Measurements from ENCODE around the gene BMPR1B.

BMPR1B gene

DNA sequence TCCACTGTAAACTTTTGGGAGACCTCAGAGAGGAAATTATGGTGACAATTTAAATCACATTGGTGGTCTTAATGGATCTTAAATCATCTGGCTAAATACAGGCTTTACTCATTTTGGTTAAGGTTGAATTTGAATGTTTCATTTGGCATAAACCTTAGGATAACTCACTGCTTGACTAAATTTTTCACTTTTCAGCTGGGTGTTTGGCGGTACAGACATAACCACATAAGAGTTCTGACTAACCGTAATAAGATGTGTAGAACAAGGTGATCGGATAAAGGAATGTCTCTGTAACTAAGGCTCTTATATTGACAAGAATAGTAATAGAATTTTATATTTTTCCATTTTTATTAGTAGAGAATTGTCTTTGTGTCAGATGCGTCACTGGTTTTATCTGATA, 281.0 kb downstream of the BMPR1B start:
- Histone ChIP-seq H3K18ac (ENCODE audit: low read length) (no peak overlapping the region), H3K4ac (ENCODE audit: low read depth, low read length) (no peak overlapping the region), H4K91ac (ENCODE audit: low read depth, low read length) (no peak overlapping the region), H3K23ac (ENCODE audit: low read length) (no peak overlapping the region), H2AFZ (ENCODE audit: insufficient read depth, low read length, poor library complexity) (no peak overlapping the region), H2BK12ac (ENCODE audit: low read length) (no peak overlapping the region), H3K79me1 (ENCODE audit: low read length) (no peaks in the 10 kb centered on the region), H3K27ac (ENCODE audit: low read depth, low read length) (no peak overlapping the region), H3K79me2 (ENCODE audit: control insufficient read depth, insufficient read depth, low read length, poor library complexity) (no peaks in the 10 kb centered on the region), H2AK5ac (ENCODE audit: low read length) (no peak overlapping the region), H3K27me3 (ENCODE audit: insufficient read depth, low read length) (no peaks in the 10 kb centered on the region), H3K14ac (ENCODE audit: low read length) (no peak overlapping the region), H3K9ac (ENCODE audit: low read length) (no peak overlapping the region), H4K8ac (ENCODE audit: low read depth, low read length) (no peak overlapping the region), H3K36me3 (ENCODE audit: control insufficient read depth in 1 of 2, insufficient read depth in 2 of 2, low read length in 2 of 2) (no peaks in the 10 kb centered on the region), H2BK5ac (ENCODE audit: low read depth, low read length, poor library complexity) (no peak overlapping the region), H3K4me1 (ENCODE audit: control insufficient read depth in 1 of 2, insufficient read depth in 2 of 2, low read length in 2 of 2) (no peaks in the 10 kb centered on the region), H3K4me3 (ENCODE audit: low read depth, low read length) (no peak overlapping the region), H3K9me3 (ENCODE audit: insufficient read depth, low read depth, low read length) (no peaks in the 10 kb centered on the region), H4K12ac (ENCODE audit: low read depth, low read length) (no peak overlapping the region), H2BK120ac (ENCODE audit: insufficient read depth, low read length, poor library complexity) (no peak overlapping the region), H3K4me2 (ENCODE audit: low read length) (no peak overlapping the region)
- no CpG with 5 or more reads among the region's 4 CpGs for whole genome bisulfite sequencing (ENCODE audit: extremely low coverage, insufficient coverage, insufficient read length)
- no peak for DNase-seq

DNA sequence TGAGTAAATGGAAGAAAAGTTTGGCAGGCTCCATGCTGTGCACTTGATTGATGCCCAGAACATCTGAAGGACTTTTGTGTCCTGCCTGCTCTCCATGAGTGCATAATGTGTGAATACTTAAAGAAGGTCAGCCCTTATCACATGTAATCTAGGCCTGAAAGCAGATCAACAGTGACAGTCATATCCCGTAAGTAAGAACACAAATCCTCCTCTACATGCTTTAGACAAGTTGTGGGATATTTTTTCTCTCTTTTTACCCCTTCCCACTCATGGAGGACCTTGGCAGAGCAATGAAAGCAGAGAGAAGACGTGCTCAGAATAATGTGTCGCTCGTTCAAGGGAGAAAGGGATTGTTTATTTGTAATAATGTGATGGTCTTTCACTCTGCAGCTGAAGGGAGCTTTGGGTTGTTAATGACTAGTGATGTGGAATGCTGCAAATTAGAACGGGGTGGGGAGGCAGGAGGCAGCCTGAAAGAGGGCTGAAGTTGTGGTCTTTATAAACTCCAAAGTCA, 286.6 kb downstream of the BMPR1B start:
- Histone ChIP-seq H2BK12ac (ENCODE audit: low read length) (no peak overlapping the region), H3K23ac (ENCODE audit: low read length) (no peak overlapping the region), H3K27me3 (ENCODE audit: insufficient read depth, low read length) (no peaks in the 10 kb centered on the region), H3K4ac (ENCODE audit: low read depth, low read length) (no peak overlapping the region), H2BK120ac (ENCODE audit: insufficient read depth, low read length, poor library complexity) (no peak overlapping the region), H3K27ac (ENCODE audit: low read depth, low read length) (no peak overlapping the region), H4K12ac (ENCODE audit: low read depth, low read length) (no peak overlapping the region), H3K79me2 (ENCODE audit: control insufficient read depth, insufficient read depth, low read length, poor library complexity) (no peaks in the 10 kb centered on the region), H3K36me3 (ENCODE audit: control insufficient read depth in 1 of 2, insufficient read depth in 2 of 2, low read length in 2 of 2) (no peaks in the 10 kb centered on the region), H2AFZ (ENCODE audit: insufficient read depth, low read length, poor library complexity) (no peak overlapping the region), H2BK5ac (ENCODE audit: low read depth, low read length, poor library complexity) (no peak overlapping the region), H3K4me2 (ENCODE audit: low read length) (no peak overlapping the region), H3K18ac (ENCODE audit: low read length) (no peak overlapping the region), H3K9ac (ENCODE audit: low read length) (no peak overlapping the region), H2AK5ac (ENCODE audit: low read length) (no peak overlapping the region), H3K9me3 (ENCODE audit: insufficient read depth, low read depth, low read length) (no peaks in the 10 kb centered on the region), H3K79me1 (ENCODE audit: low read length) (no peaks in the 10 kb centered on the region), H3K4me1 (ENCODE audit: control insufficient read depth in 1 of 2, insufficient read depth in 2 of 2, low read length in 2 of 2) (no peaks in the 10 kb centered on the region), H3K14ac (ENCODE audit: low read length) (no peak overlapping the region), H4K91ac (ENCODE audit: low read depth, low read length) (no peak overlapping the region), H3K4me3 (ENCODE audit: low read depth, low read length) (no peak overlapping the region), H4K8ac (ENCODE audit: low read depth, low read length) (no peak overlapping the region)
- DNase-seq = no peak
- WGBS (ENCODE audit: extremely low coverage, insufficient coverage, insufficient read length) = no CpG with 5 or more reads among the region's 5 CpGs

- Histone ChIP-seq H4K8ac (ENCODE audit: low read depth, low read length) (no peak overlapping the region), H2AFZ (ENCODE audit: insufficient read depth, low read length, poor library complexity) (no peak overlapping the region), H3K27me3 (ENCODE audit: insufficient read depth, low read length) (no peaks in the 10 kb centered on the region), H4K12ac (ENCODE audit: low read depth, low read length) (no peak overlapping the region), H3K79me1 (ENCODE audit: low read length) (no peaks in the 10 kb centered on the region), H2BK5ac (ENCODE audit: low read depth, low read length, poor library complexity) (no peak overlapping the region), H3K23ac (ENCODE audit: low read length) (no peak overlapping the region), H3K79me2 (ENCODE audit: control insufficient read depth, insufficient read depth, low read length, poor library complexity) (no peaks in the 10 kb centered on the region), H2BK120ac (ENCODE audit: insufficient read depth, low read length, poor library complexity) (no peak overlapping the region), H3K4me2 (ENCODE audit: low read length) (no peak overlapping the region), H3K9me3 (ENCODE audit: insufficient read depth, low read depth, low read length) (no peaks in the 10 kb centered on the region), H3K4me3 (ENCODE audit: low read depth, low read length) (no peak overlapping the region), H3K14ac (ENCODE audit: low read length) (no peak overlapping the region), H4K91ac (ENCODE audit: low read depth, low read length) (no peak overlapping the region), H3K4ac (ENCODE audit: low read depth, low read length) (no peak overlapping the region), H3K18ac (ENCODE audit: low read length) (no peak overlapping the region), H2AK5ac (ENCODE audit: low read length) (no peak overlapping the region), H3K36me3 (ENCODE audit: control insufficient read depth in 1 of 2, insufficient read depth in 2 of 2, low read length in 2 of 2) (no peaks in the 10 kb centered on the region), H2BK12ac (ENCODE audit: low read length) (no peak overlapping the region), H3K27ac (ENCODE audit: low read depth, low read length) (no peak overlapping the region), H3K9ac (ENCODE audit: low read length) (no peak overlapping the region), H3K4me1 (ENCODE audit: control insufficient read depth in 1 of 2, insufficient read depth in 2 of 2, low read length in 2 of 2) (no peaks in the 10 kb centered on the region)
- WGBS (ENCODE audit: extremely low coverage, insufficient coverage, insufficient read length) = no CpG with 5 or more reads among the region's 3 CpGs
- DNase-seq = peak; percentile 14 to 46
These were observed 287.7 kb downstream of the BMPR1B start for GRCh38 chr4:95045429-95045828.

- no peak overlapping the region for H3K14ac ChIP-seq (ENCODE audit: low read length)
- no CpG with 5 or more reads among the region's 2 CpGs for WGBS (ENCODE audit: extremely low coverage, insufficient coverage, insufficient read length)
- no peaks in the 10 kb centered on the region for H3K9me3 ChIP-seq (ENCODE audit: insufficient read depth, low read depth, low read length)
- no peak overlapping the region for H3K27ac ChIP-seq (ENCODE audit: low read depth, low read length)
- H3K9ac ChIP-seq (ENCODE audit: low read length) = no peak overlapping the region
- H3K79me1 ChIP-seq (ENCODE audit: low read length) = no peaks in the 10 kb centered on the region
- H2AK5ac ChIP-seq (ENCODE audit: low read length) = no peak overlapping the region
- no peak overlapping the region for H4K91ac ChIP-seq (ENCODE audit: low read depth, low read length)
- H3K4me1 ChIP-seq (ENCODE audit: control insufficient read depth in 1 of 2, insufficient read depth in 2 of 2, low read length in 2 of 2) = no peaks in the 10 kb centered on the region
- H4K8ac ChIP-seq (ENCODE audit: low read depth, low read length) = no peak overlapping the region
- H3K36me3 ChIP-seq (ENCODE audit: control insufficient read depth in 1 of 2, insufficient read depth in 2 of 2, low read length in 2 of 2) = no peaks in the 10 kb centered on the region
- H2AFZ ChIP-seq (ENCODE audit: insufficient read depth, low read length, poor library complexity) = no peak overlapping the region
- no peak overlapping the region for H3K4me3 ChIP-seq (ENCODE audit: low read depth, low read length)
- no peak overlapping the region for H2BK120ac ChIP-seq (ENCODE audit: insufficient read depth, low read length, poor library complexity)
- no peak overlapping the region for H3K4ac ChIP-seq (ENCODE audit: low read depth, low read length)
- no peak overlapping the region for H3K4me2 ChIP-seq (ENCODE audit: low read length)
- H4K12ac ChIP-seq (ENCODE audit: low read depth, low read length) = no peak overlapping the region
- no peak overlapping the region for H2BK5ac ChIP-seq (ENCODE audit: low read depth, low read length, poor library complexity)
- DNase-seq = peak in 1 of 2 donors; percentile 14
- H3K23ac ChIP-seq (ENCODE audit: low read length) = no peak overlapping the region
- no peaks in the 10 kb centered on the region for H3K79me2 ChIP-seq (ENCODE audit: control insufficient read depth, insufficient read depth, low read length, poor library complexity)
- no peak overlapping the region for H3K18ac ChIP-seq (ENCODE audit: low read length)
- H3K27me3 ChIP-seq (ENCODE audit: insufficient read depth, low read length) = no peaks in the 10 kb centered on the region
- H2BK12ac ChIP-seq (ENCODE audit: low read length) = no peak overlapping the region
These were observed 290.5 kb downstream of the BMPR1B start for GRCh38 chr4:95048296-95048695.

All from trophoblast cell (in vitro differentiated cells and primary cell).